AG09319 (cell line): ENCODE results near the gene FHAD1.

Experiments
- DNase-seq: peaks from one replicate; pipeline ENCODE4 v3.0.0-alpha.2; 2010; ENCODE audit warnings: low read depth; ENCODE audit errors: extremely low read depth
- CTCF ChIP-seq: IDR thresholded peaks from 2 replicates; pipeline ENCODE4 v1.5.1; 2011; ENCODE audit warnings: low read depth, mild to moderate bottlenecking, inconsistent platforms, low read length, moderate library complexity

Gene FHAD1

GRCh38 chr1:15349133-15349532 lies 102.1 kb downstream of the FHAD1 start:
- no peak for DNase-seq
- no peak for TF ChIP-seq CTCF

DNA sequence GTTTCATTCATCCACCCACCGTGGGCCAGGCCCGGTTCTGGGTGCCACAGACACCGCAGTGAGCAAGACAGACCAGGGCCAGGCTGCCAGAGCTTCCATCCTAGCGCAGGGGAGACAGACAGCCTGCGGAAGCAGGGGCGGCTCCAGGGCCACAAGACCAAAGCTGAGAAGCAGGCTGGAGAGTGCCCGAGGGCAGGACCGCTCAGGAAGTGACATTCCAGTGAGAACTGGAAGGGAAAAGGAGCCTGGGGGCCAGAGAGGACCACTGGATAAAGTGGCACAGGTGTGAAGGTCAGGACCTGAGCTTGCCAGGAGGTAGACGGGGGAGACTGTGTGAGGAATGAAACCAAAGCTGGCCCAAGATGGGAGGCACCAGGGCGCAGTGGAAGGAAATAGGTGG lies 103.1 kb downstream of the FHAD1 start:
- no peak for DNase-seq
- TF ChIP-seq CTCF = no peak

GRCh38 chr1:15350551-15351200 lies 103.7 kb downstream of the FHAD1 start:
- no peak for DNase-seq
- TF ChIP-seq CTCF = no peak

DNA sequence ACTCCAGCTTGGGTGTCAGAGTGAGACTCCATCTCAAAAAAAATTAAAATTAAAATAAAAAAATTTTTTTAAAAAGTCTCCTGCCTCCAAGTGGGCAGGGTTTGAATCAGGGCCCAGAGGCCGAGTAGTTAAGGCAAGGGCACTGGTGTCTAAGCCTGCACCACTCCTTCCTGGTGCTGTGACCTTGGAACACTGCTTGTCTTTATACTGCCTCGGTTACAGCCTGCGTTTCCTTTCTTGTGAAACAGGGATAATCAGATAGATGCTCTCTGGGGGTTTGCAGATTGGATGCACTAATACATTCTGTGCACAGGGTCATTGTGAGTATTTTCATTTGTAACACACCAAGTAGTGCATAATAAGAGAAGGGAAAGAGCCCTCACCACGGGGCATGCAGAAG lies 104.3 kb downstream of the FHAD1 start:
- no peak for TF ChIP-seq CTCF

DNA sequence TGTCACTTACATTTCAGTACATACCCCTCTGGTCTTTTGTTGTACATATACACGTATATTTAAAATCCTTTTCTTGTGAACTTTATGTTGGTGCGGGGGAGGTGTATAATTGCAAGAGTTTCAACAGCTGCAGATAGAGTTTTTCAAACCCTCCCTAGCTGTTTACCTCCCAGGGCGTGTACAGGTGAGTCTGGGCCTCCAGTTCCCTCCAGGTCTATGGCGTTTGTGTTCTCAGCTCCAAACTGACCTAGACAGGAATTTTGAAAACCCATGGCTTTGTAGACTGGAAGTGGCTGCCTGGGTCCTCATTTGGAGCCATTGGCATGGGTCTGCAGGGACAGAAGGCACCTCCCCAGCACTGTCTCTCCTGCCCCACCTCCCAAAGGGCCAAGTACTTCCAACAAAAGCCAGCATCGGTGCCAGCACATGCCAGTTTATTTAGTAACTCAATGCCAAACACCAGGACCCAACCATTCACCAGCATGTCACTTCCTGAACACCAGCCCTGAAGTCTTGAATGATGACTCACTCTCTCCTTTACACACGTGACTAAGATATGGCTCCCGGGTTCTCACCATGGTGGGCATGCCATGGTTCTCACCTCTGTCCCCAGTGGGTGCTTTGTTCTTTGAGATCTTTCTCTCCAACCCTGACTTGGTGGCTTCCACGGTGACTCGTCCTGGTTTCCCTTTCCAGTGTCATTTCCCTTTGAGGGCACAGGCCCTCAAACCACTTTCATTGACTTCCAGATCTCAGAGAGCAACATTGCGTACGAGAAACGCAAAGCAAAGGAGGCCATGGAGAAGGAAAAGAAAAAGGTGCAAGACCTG lies 105.3 kb downstream of the FHAD1 start:
- no peak for TF ChIP-seq CTCF
- DNase-seq = no peak

More for the DNA sequence above, 104.3 kb downstream of the FHAD1 start:
- DNase-seq = no peak

DNA sequence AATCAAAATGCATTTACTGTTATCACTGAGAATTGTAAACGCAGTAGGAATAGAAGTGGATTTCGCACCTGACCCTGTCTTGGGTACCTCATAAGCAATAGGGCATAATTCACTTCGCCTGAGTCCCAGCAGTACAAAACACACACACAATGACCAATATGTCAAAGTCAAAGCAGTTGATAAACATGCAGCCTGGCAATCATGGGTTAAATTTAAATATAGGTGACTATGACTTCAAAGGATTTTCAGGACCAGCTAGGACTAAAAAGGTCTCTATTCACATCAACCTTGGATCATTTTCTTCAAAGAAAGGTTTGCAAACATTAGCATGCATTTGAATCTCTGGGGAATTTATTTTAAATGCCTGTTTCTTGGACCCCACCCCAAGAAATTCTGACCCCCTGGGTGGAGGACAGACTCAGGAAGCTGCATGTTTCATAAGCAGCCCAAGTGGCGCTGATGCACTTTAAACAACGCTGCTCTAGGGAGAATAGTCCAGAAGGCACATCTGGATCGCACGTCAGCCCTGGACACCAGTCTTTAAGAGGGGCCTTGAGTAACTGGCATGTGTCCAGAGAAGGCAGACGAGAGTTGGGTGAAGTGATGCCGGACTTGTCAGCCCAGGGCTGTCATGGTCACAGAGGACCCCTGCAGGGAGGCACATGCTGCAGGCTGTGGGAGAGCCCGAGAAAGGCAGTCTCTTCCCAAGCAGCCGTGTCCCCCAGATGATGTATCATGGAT lies 107.0 kb downstream of the FHAD1 start:
- no peak for TF ChIP-seq CTCF
- DNase-seq = no peak

GRCh38 chr1:15354580-15354965 lies 107.5 kb downstream of the FHAD1 start:
- TF ChIP-seq CTCF = no peak
- DNase-seq = no peak
